GM18502 (cell line): ENCODE measurements around the gene NR2F1-AS1.

Source experiments
- ATAC-seq: cut with Tn5 transposase; IDR thresholded peaks from one replicate; pipeline ENCODE4 v1.9.1; 2021; ENCODE audit warnings: mild to moderate bottlenecking; ENCODE audit not compliant: unreplicated experiment, poor library complexity

Gene NR2F1-AS1

GRCh38 chr5:93591323-93591945, 10.4 kb upstream of the NR2F1-AS1 start:
- no peak for ATAC-seq

GRCh38 chr5:93590493-93590892, 9.5 kb upstream of the NR2F1-AS1 start:
- no peak for ATAC-seq

GRCh38 chr5:93589829-93590215, 8.8 kb upstream of the NR2F1-AS1 start:
- no peak for ATAC-seq

DNA sequence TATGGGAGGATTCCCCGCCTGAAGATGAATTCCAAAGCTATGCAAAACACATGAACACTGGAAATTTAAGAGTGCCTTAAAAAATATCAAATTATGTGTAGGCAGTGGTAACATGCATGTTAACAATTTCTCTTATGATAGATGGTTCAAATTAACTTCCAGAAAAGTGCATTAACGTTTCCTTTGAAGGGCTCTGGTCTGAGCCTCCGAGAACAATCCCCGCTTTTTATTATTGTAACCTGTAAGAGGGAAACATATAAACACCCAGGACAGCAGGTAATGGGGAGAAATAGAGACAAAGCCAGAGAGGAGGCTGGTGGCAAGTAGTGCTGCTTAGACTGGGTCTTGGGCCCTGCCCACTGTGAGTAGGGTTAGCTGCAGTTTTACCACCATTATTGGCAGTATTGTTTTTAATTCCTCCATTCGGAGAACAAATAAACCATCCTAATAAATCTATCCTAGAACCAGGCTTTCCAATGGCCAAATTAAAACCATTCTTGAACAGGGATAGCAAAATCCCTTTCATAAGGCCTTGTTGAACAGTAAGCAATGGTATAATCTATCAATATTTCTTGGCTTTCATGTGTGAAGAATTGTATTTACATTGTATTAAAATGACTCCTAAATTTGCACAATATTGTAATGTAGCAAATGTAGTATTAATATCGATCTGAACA, 8.3 kb upstream of the NR2F1-AS1 start:
- ATAC-seq, result no peak

DNA sequence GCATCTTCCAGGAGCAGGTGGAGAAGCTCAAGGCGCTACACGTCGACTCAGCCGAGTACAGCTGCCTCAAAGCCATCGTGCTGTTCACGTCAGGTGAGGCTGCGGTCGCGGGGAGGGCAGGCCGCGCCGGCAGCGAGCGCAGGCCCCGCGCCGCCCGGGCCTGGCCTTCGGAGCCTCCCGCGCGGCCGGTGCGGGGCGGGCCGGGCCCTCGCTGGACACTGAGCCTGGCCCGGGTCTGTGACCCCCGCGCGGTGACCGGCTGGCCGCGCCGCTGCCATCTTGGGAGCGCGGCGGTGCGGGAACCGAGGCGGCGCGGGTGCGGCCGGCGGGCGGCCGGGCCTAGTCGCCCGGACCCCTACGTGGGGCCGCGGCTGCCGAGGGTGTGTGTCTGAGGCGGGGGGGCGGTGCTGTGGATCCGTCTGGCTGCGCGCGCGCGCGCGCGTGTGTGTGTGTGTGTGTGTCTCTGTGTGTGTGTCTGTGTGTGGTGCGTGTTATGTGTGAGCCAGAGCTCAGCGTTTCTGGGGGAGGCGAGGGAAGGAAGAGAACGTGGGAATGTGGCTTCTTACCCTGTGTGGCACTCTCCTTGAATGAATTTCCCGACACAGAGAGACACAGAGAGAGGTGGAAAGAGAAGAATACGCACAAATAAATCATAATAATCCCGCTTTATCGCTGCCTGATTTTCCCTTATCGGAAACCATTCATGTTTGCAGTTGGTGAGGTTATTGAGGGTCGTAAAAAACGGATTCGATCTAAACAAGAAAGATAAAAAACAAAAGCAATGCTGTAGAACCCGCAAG, 7.5 kb upstream of the NR2F1-AS1 start:
- ATAC-seq, result no peak

DNA sequence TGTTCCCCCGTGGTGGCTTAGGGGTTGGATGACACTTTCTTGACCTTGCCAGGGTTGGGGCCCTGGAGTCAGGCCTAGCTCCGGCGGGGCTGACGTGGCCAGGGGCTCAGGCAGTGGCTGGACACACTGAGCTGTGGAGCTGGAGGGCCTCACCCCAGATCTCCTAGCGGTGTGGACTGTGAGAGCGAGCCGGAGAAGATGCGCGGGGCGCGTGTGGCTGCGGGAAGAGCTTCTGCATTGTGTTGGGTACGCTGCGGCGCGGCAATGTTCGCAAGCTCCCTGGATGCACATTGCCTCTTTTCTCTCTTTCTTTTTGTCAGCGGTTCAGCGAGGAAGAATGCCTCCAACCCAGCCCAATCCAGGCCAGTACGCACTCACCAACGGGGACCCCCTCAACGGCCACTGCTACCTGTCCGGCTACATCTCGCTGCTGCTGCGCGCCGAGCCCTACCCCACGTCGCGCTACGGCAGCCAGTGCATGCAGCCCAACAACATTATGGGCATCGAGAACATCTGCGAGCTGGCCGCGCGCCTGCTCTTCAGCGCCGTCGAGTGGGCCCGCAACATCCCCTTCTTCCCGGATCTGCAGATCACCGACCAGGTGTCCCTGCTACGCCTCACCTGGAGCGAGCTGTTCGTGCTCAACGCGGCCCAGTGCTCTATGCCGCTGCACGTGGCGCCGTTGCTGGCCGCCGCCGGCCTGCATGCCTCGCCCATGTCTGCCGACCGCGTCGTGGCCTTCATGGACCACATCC, 6.8 kb upstream of the NR2F1-AS1 start:
- ATAC-seq, result no peak

- ATAC-seq, result no peak
Measured at GRCh38 chr5:93586736-93587596, 5.9 kb upstream of the NR2F1-AS1 start.

- no peak for ATAC-seq
Measured at GRCh38 chr5:93585767-93586385, 4.9 kb upstream of the NR2F1-AS1 start.

DNA sequence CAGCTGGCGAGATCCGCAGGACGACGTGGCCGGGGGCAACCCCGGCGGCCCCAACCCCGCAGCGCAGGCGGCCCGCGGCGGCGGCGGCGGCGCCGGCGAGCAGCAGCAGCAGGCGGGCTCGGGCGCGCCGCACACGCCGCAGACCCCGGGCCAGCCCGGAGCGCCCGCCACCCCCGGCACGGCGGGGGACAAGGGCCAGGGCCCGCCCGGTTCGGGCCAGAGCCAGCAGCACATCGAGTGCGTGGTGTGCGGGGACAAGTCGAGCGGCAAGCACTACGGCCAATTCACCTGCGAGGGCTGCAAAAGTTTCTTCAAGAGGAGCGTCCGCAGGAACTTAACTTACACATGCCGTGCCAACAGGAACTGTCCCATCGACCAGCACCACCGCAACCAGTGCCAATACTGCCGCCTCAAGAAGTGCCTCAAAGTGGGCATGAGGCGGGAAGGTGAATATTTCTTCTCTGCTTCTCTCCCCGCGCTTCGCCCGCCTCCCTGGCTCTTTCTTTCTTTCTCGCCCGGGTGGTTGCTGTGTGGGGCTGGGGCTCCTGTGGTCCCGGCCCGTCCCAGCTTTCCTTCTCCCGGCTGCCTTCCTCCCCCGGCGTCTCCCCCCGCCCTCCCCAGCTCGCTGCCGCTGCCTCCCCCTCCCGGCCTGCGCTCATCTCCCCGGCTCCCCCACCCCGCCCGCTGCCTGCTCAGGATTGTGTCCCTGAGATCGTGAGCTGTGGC, 4.2 kb upstream of the NR2F1-AS1 start:
- no peak for ATAC-seq

GRCh38 chr5:93584596-93585040, 3.6 kb upstream of the NR2F1-AS1 start:
- ATAC-seq, result no peak

- peak; percentile 24 for ATAC-seq
Measured at GRCh38 chr5:93583768-93584595, 3.0 kb upstream of the NR2F1-AS1 start.

GRCh38 chr5:93583439-93583767, 2.4 kb upstream of the NR2F1-AS1 start:
- no peak for ATAC-seq

DNA sequence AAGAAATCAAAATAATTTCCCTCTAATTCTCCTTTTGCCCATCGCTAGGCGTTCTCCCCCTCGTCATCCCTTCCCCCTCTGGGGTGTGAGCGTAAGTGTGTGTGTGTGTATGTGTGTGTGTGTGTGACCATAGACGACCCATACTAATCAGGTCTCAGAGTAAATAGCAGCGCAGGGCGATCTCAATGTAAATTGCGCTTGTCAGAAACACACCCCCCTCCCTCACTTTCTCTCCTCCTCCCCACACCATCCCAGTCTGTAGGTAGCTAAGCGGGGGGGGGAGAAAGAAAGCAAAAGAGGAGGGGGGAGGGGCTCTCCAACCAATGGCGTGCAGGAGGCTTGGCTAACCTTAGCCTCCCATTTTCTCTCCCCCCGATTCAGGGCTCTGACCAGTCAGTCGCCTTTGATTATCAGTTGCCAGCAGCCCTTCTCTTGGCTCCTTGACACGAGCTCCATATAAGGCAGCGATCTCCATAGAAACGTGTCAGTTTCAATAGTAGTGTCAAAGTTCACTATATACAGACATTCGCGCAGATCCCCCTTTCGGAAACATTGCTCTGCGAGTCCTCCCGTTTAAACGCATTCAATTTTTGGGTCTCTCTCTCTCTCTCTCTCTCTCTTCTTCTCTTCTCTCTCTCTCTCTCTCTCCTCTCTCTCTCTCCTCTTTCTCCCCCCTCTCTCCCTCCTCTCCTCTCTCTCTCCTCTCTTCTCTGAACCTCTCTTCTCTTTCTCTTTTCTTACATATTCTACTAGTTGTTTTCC, 1.8 kb upstream of the NR2F1-AS1 start, which contains the start of gene NR2F1:
Gene NR2F1, plus strand, starts transcription at position 546 of the 762 bp plus-strand sequence. CDS start 1,802 bp downstream, outside the sequence.
- no peak for ATAC-seq

- no peak for ATAC-seq
Measured at GRCh38 chr5:93582167-93582462, 1.1 kb upstream of the NR2F1-AS1 start.

DNA sequence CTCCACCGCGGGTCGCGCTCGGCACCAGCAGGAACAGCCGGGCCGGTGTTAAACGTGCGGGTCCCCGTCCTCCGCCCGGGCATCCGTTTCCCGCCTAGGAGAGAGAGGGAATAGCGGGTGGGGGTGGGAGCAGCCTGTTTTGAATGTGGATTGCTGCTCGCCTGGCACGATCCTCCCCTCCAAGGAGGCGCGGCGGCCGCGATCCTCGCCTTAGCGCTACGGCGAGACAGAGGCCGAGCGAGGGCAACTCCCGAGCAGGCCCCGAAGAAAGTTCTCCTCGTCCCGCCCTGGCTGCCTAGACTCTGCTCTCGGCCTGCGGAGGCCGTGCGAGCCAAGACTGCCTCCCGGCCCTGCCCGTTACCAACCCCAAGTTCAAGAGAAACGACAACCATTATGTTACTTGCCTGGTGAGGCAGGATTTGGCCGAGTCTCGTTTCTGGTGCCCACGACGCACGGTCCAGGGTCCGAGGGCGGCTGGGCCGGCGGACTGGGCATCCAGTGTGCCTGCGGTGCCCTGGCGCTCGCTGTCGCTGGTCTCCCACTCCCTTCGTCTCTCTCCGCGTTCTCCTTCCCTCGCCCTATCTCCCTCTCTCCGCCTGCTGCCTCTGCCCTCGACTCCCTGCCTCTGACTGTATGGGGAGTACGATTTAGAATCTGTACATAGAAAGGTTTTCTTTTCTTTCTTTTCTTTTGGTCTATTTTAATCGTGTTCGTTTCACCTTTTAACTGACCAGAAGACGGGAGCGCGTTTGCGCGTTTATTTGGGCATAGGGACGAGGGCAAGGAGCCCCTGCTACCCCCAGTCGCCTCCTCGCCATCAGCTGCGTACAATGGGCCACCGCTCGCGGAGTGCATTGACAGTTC, 724 bp downstream of the NR2F1-AS1 start:
- no peak for ATAC-seq

- no peak for ATAC-seq
Measured at GRCh38 chr5:93579692-93580062, 1.3 kb downstream of the NR2F1-AS1 start.
